ENCODE results near the gene ZNF234.

The ZNF234 gene

GRCh38 chr19:44204772-44205171 lies 63.4 kb downstream of the ZNF234 start:
- DNase-seq (ENCODE audit: extremely low read depth, low read depth) = no peak
- no peak overlapping the region for H3K4me3 ChIP-seq (replicated peaks; ENCODE audit: low read depth, low read length)
- no peak for TF ChIP-seq CTCF (IDR thresholded peaks at IDR 0.05; ENCODE audit: low read depth, low read length, missing control alignments)

GRCh38 chr19:44207126-44207803 lies 65.9 kb downstream of the ZNF234 start:
- TF ChIP-seq CTCF (IDR thresholded peaks at IDR 0.05; ENCODE audit: low read depth, low read length, missing control alignments) = no peak
- H3K4me3 ChIP-seq (replicated peaks; ENCODE audit: low read depth, low read length) = peak overlapping the region; percentile 50

More at GRCh38 chr19:44207126-44207803, 65.9 kb downstream of the ZNF234 start:
- DNase-seq (ENCODE audit: extremely low read depth, low read depth) = peak; percentile 95
